BJ (cell line): ENCODE results near the gene PCDHGA9. TPM values are rescaled to one million over a fixed set of nuclear protein-coding genes. Genes with fewer than 3 reads are reported as not detected.
A peak's percentile ranks its signal among the peaks of the same experiment; 100 is the strongest.
"Not testable (repeated sequence)": the region's sequence is repeated elsewhere in the genome, so short reads cannot be mapped to it uniquely, and the experiment has no call there.

Source experiments
- CTCF ChIA-PET: fragments of 350-600 bp; formaldehyde crosslinking; extraction: SDS; loops from one replicate; lab custom pipeline; 2021; ENCODE audit warnings: antibody characterized with exemption, inconsistent platforms; lab: Yijun Ruan, JAX
- POLR2A ChIA-PET: fragments of 300-600 bp; sonication (Branson Sonifier 250); formaldehyde crosslinking; extraction: SDS; loops from one replicate; lab custom pipeline; 2021; ENCODE audit warnings: antibody characterized with exemption; lab: Charles Lee
- DNase-seq: peaks from one replicate; pipeline ENCODE4 v3.0.0-alpha.2; 2011; ENCODE audit warnings: low read depth
- H3K27me3 ChIP-seq: 2 replicates; pipeline ENCODE4 v1.6.0; 2011; ENCODE audit warnings: low read length; ENCODE audit not compliant: control insufficient read depth, insufficient read depth
- H3K36me3 ChIP-seq: 2 replicates; pipeline ENCODE4 v1.5.1; 2011; ENCODE audit warnings: low read length; ENCODE audit not compliant: control insufficient read depth, insufficient read depth
- H3K4me3 ChIP-seq: 2 replicates; pipeline ENCODE4 v1.5.1; 2011; ENCODE audit warnings: low read depth, mild to moderate bottlenecking, control low read depth, low read length
- polyA plus RNA-seq: library from polyadenylated mRNA; depleted of rRNA; stranded (reverse); fragments of >200 nt; gene quantifications from 2 replicates; pipeline ENCODE4 v1.2.3, GENCODE V29; 2011
- TF ChIP-seq, protein P1 (sequence below): IDR thresholded peaks from 2 replicates; pipeline ENCODE4 v1.5.1; 2011; ENCODE audit warnings: low read depth, mild to moderate bottlenecking, control low read depth, inconsistent platforms, low read length, moderate library complexity; ENCODE audit not compliant: insufficient read depth

Gene PCDHGA9
- polyA plus RNA-seq, 1 experiment: 1.2 TPM

DNA sequence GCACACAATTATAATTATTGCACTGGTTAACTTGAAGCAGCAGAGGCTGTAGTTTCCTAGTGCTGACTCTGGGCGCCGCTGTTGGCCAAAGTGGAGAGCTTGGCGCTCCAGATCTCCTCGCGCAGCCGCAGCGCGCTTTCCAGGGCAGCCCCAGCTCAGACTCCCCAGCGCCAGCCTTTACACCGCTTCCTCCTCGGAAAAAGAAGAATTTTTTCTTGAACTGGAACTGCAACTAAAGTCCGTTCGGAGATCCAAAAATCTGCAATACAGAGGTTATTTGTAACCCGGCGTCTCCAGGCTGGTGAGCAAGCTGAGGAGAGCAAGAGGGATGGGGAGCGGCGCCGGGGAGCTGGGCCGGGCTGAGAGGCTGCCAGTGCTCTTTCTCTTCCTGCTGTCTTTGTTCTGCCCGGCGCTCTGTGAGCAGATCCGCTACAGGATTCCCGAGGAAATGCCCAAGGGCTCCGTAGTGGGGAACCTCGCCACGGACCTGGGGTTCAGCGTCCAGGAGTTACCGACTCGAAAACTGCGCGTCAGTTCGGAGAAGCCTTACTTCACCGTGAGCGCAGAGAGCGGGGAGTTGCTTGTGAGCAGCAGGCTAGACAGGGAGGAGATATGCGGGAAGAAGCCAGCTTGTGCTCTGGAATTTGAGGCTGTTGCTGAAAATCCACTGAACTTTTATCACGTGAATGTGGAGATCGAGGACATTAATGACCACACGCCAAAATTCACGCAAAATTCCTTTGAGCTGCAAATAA lies 14.8 kb upstream of the PCDHGA9 start, which contains the start of gene PCDHGB4:
Gene PCDHGB4, plus strand, starts transcription at position 142 of the 755 bp plus-strand sequence. Its CDS starts 187 bp downstream, at position 329.
- H3K36me3 ChIP-seq, H3K27me3 ChIP-seq, DNase-seq, POLR2A ChIA-PET: not testable (repeated sequence)
- CTCF ChIA-PET: interaction anchor here (0.8 to 4.1 kb wide), 7 partner anchors 14 to 176 kb away, joined by 3 to 16 read pairs (median 4); partner anchors contain the start of genes PCDHGA11, PCDHGA2 and PCDHGB3
- TF ChIP-seq, protein P1, sequence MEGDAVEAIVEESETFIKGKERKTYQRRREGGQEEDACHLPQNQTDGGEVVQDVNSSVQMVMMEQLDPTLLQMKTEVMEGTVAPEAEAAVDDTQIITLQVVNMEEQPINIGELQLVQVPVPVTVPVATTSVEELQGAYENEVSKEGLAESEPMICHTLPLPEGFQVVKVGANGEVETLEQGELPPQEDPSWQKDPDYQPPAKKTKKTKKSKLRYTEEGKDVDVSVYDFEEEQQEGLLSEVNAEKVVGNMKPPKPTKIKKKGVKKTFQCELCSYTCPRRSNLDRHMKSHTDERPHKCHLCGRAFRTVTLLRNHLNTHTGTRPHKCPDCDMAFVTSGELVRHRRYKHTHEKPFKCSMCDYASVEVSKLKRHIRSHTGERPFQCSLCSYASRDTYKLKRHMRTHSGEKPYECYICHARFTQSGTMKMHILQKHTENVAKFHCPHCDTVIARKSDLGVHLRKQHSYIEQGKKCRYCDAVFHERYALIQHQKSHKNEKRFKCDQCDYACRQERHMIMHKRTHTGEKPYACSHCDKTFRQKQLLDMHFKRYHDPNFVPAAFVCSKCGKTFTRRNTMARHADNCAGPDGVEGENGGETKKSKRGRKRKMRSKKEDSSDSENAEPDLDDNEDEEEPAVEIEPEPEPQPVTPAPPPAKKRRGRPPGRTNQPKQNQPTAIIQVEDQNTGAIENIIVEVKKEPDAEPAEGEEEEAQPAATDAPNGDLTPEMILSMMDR: peak; percentile 60
- H3K4me3 ChIP-seq: peak within 1 kb of the TSS; percentile 22; the same call in 1 of the 2 replicates

DNA sequence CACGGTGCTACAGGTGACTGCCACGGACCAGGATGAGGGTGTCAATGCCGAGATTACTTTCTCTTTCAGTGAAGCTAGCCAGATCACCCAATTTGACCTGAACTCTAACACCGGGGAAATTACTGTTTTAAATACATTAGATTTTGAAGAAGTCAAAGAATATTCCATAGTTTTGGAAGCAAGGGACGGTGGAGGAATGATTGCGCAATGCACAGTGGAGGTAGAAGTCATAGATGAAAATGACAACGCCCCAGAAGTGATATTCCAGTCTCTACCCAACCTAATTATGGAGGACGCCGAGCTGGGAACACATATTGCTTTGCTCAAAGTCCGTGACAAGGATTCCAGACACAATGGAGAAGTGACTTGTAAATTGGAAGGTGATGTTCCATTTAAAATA lies 13.9 kb upstream of the PCDHGA9 start:
- Histone ChIP-seq H3K27me3 (no peaks in the 10 kb centered on the region), H3K4me3 (no peak overlapping the region), H3K36me3 (peaks cover 2% of the 10 kb centered on the region; the same call in 1 of the 2 replicates)
- ChIA-PET CTCF (interaction anchor here (1.0 to 4.1 kb wide), 5 partner anchors 11 to 175 kb away, joined by 3 to 16 read pairs (median 4); partner anchors contain the start of genes PCDHGA10, PCDHGA11 and PCDHGB3), POLR2A (no interaction called here)
- DNase-seq: no peak
- TF ChIP-seq, protein P1: no peak

DNA sequence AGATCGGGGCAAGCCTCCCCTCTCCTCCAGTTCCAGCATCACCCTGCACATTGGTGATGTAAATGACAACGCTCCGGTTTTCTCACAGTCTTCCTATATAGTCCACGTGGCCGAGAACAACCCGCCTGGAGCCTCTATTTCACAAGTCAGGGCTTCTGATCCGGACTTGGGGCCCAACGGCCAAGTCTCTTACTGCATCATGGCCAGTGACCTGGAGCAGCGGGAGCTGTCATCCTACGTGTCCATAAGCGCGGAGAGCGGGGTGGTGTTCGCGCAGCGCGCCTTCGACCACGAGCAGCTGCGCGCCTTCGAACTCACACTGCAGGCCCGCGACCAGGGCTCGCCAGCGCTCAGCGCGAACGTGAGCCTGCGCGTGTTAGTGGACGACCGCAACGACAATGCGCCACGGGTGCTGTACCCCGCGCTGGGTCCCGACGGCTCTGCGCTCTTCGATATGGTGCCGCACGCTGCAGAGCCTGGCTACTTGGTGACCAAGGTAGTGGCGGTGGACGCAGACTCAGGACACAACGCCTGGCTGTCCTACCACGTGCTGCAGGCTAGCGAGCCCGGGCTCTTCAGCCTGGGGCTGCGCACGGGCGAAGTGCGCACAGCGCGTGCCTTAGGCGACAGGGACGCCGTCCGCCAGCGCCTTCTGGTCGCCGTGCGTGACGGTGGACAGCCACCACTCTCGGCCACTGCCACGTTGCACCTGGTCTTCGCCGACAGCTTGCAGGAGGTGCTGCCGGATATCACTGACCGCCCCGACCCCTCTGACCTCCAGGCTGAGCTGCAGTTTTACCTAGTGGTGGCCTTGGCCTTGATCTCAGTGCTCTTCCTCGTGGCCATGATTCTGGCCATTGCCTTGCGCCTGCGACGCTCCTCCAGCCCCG lies 13.2 kb upstream of the PCDHGA9 start:
- DNase-seq: no peak
- TF ChIP-seq, protein P1: no peak
- peaks cover 2% of the 10 kb centered on the region; the same call in 1 of the 2 replicates for H3K36me3 ChIP-seq
- H3K4me3 ChIP-seq: no peak overlapping the region
- H3K27me3 ChIP-seq: no peaks in the 10 kb centered on the region
- ChIA-PET POLR2A (no interaction called here), CTCF (interaction anchor here (1.0 to 4.7 kb wide), 9 partner anchors 12 to 175 kb away, joined by 3 to 19 read pairs (median 6); partner anchors contain the start of genes PCDHGA10, PCDHGA12, PCDHGA6 and PCDHGB3)

DNA sequence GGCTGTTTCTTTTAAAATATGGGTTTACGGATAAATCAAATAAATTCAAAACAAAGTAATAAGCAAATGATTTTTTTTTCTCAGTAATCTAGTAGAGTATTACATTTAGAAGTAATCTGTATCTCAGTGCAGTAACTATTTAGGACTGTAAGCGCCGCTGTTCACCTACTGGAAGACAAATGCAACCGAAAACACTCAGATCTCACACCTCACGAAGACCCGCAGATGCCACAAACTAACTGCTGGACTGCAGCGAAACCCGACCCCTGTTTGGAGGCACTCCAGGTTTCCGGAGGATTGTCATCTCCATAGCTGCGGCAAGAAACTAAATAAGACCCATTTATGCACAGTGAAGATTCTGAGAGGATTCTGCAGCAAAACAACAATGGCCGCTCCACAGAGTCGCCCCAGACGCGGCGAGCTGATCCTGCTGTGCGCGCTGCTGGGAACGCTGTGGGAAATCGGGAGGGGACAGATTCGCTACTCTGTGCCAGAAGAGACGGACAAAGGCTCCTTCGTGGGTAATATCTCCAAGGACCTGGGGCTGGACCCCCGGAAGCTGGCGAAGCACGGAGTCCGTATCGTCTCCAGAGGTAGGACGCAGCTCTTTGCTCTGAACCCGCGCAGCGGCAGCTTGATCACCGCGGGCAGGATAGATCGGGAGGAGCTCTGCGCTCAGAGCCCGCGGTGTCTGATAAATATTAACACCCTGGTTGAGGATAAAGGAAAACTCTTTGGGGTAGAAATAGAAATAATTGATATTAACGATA lies 10.0 kb upstream of the PCDHGA9 start, which contains the start of gene PCDHGA8:
Gene PCDHGA8, plus strand, starts transcription at position 205 of the 770 bp plus-strand sequence. Its CDS starts 181 bp downstream, at position 386.
- Histone ChIP-seq H3K36me3 (0 out of 2 replicates have a peak, but pooled peaks cover 2% of the 10 kb centered on the region), H3K27me3 (no peaks in the 10 kb centered on the region), H3K4me3 (peak within 1 kb of the TSS; percentile 14; the same call in 1 of the 2 replicates)
- ChIA-PET POLR2A (interaction anchor here (0.9 kb wide), 1 partner anchor 168 kb away, joined by 3 read pairs; no protein-coding TSS in a partner anchor), CTCF (interaction anchor here (0.6 to 4.7 kb wide), 10 partner anchors 20 to 171 kb away, joined by 3 to 19 read pairs (median 4); partner anchors contain the start of genes PCDHGA1, PCDHGA10, PCDHGA11 and PCDHGA4)
- TF ChIP-seq, protein P1: 0 out of 2 replicates have a peak, but pooled peaks have one; percentile 18
- DNase-seq: no peak
